IMR-90 (cell line): ENCODE results near the gene TRAF3. TPM values are rescaled to one million over a fixed set of nuclear protein-coding genes. Genes with fewer than 3 reads are reported as not detected.

Experiments used
- ATAC-seq: fragments of 200-7000 bp; cut with Tn5 transposase; 2 replicates; pipeline ENCODE4 v1.9.1; 2020; ENCODE audit warnings: low read depth, mild to moderate bottlenecking, moderate library complexity
- BruUV-seq: library from RNA; stranded (reverse); fragments of 400-500 nt; replicated peaks from 2 replicates; lab custom pipeline; 2021; lab: Mats Ljungman, UMichigan
- CTCF ChIA-PET: fragments of 300-600 bp; formaldehyde crosslinking; extraction: SDS; loops from one replicate; lab custom pipeline; 2021; ENCODE audit warnings: antibody characterized with exemption; lab: Yijun Ruan, JAX
- POLR2A ChIA-PET: fragments of 300-600 bp; sonication (Branson Sonifier 250); formaldehyde crosslinking; loops from one replicate; lab custom pipeline; 2022; ENCODE audit warnings: antibody characterized with exemption; ENCODE audit not compliant: unreplicated experiment; lab: Charles Lee
- DNase-seq: peaks from one replicate; pipeline ENCODE4 v3.0.0; 2013
- H2AFZ ChIP-seq: replicated peaks from 2 replicates; pipeline ENCODE3; 2013; ENCODE audit warnings: low read length, mild to moderate bottlenecking; ENCODE audit not compliant: poor library complexity
- H2AK5ac ChIP-seq: 2 replicates; pipeline ENCODE4 v1.6.1; 2013; ENCODE audit warnings: low read depth, low read length, inconsistent platforms
- H2AK9ac ChIP-seq: replicated peaks from 2 replicates; pipeline ENCODE3; 2013; ENCODE audit warnings: mild to moderate bottlenecking, low read depth, low read length, moderate library complexity; ENCODE audit not compliant: poor library complexity
- H2BK120ac ChIP-seq: 2 replicates; pipeline ENCODE4 v1.6.1; 2013; ENCODE audit warnings: low read depth, low read length, inconsistent platforms
- H2BK15ac ChIP-seq: 3 replicates; pipeline ENCODE4 v1.6.1; 2013; ENCODE audit warnings: low read depth, low read length, inconsistent platforms
- H2BK20ac ChIP-seq: 2 replicates; pipeline ENCODE4 v1.6.1; 2013; ENCODE audit warnings: low read depth, mild to moderate bottlenecking, inconsistent platforms, low read length, moderate library complexity
- H2BK5ac ChIP-seq: 2 replicates; pipeline ENCODE4 v1.6.1; 2013; ENCODE audit warnings: mild to moderate bottlenecking, low read depth, low read length, inconsistent platforms; ENCODE audit not compliant: poor library complexity, severe bottlenecking
- H3K14ac ChIP-seq: replicated peaks from 2 replicates; pipeline ENCODE4 v1.6.1; 2013; ENCODE audit warnings: low read depth, low read length, inconsistent platforms
- H3K18ac ChIP-seq: 2 replicates; pipeline ENCODE4 v1.6.1; 2013; ENCODE audit warnings: low read depth, low read length, control low read depth
- H3K23ac ChIP-seq: 2 replicates; pipeline ENCODE4 v1.6.1; 2013; ENCODE audit warnings: low read depth, low read length, inconsistent platforms
- H3K27ac ChIP-seq: 2 replicates; pipeline ENCODE4 v1.5.1; 2013; ENCODE audit warnings: mild to moderate bottlenecking, control low read depth, low read length; ENCODE audit not compliant: insufficient read depth
- H3K27me3 ChIP-seq: 2 replicates; pipeline ENCODE4 v1.6.1; 2013; ENCODE audit warnings: low read length; ENCODE audit not compliant: control insufficient read depth, insufficient read depth
- H3K36me3 ChIP-seq: 2 replicates; pipeline ENCODE4 v1.6.1; 2013; ENCODE audit warnings: low read length, mixed read lengths; ENCODE audit not compliant: control insufficient read depth, insufficient read depth
- H3K4ac ChIP-seq: 2 replicates; pipeline ENCODE4 v1.6.1; 2013; ENCODE audit warnings: low read depth, low read length, inconsistent platforms
- H3K4me1 ChIP-seq: 2 replicates; pipeline ENCODE4 v1.6.1; 2013; ENCODE audit warnings: low read length, mixed read lengths; ENCODE audit not compliant: control insufficient read depth, insufficient read depth
- H3K4me2 ChIP-seq: 2 replicates; pipeline ENCODE4 v1.6.1; 2013; ENCODE audit warnings: low read depth, mild to moderate bottlenecking, control low read depth, low read length, moderate library complexity
- H3K4me3 ChIP-seq: 2 replicates; pipeline ENCODE4 v1.5.1; 2013; ENCODE audit warnings: low read depth, mild to moderate bottlenecking, control low read depth, low read length, moderate library complexity; ENCODE audit not compliant: insufficient read depth
- H3K56ac ChIP-seq: 2 replicates; pipeline ENCODE4 v1.6.1; 2013; ENCODE audit warnings: low read length, inconsistent platforms; ENCODE audit not compliant: insufficient read depth; ENCODE audit errors: extremely low read depth
- H3K79me1 ChIP-seq, 2 experiments: 2 replicates each; pipeline ENCODE4 v1.6.1; 2013; ENCODE audit warnings: low read length in 2 of 2, inconsistent platforms in 1 of 2, low read depth in 1 of 2
- H3K9ac ChIP-seq: 2 replicates; pipeline ENCODE4 v1.6.1; 2013; ENCODE audit warnings: low read depth, low read length, control low read depth
- H3K9me1 ChIP-seq: 2 replicates; pipeline ENCODE4 v1.6.1; 2013; ENCODE audit warnings: low read length, inconsistent platforms; ENCODE audit not compliant: insufficient read depth
- H3K9me3 ChIP-seq: 2 replicates; pipeline ENCODE4 v1.6.1; 2013; ENCODE audit warnings: low read length; ENCODE audit not compliant: control insufficient read depth, insufficient read depth
- H4K20me1 ChIP-seq: 2 replicates; pipeline ENCODE4 v1.6.1; 2013; ENCODE audit warnings: low read length, inconsistent platforms; ENCODE audit not compliant: insufficient read depth
- H4K5ac ChIP-seq: 2 replicates; pipeline ENCODE4 v1.6.1; 2013; ENCODE audit warnings: mild to moderate bottlenecking, low read depth, low read length, control low read depth
- H4K8ac ChIP-seq, 2 experiments: 2 replicates each; pipeline ENCODE4 v1.6.1; 2013; ENCODE audit warnings: low read depth in 2 of 2, low read length in 2 of 2, control low read depth in 1 of 2, inconsistent platforms in 1 of 2
- H4K91ac ChIP-seq: 2 replicates; pipeline ENCODE4 v1.6.1; 2013; ENCODE audit warnings: low read depth, low read length, inconsistent platforms; ENCODE audit not compliant: insufficient read depth
- BHLHE40 ChIP-seq: fragments of 150-350 bp; IDR thresholded peaks from 2 replicates; pipeline ENCODE4 v1.6.1; 2016; ENCODE audit warnings: mild to moderate bottlenecking, low read depth, low read length
- CTCF ChIP-seq: conservative IDR thresholded peaks from 2 replicates; pipeline ENCODE4 v1.5.1; 2012; ENCODE audit warnings: mild to moderate bottlenecking, low read depth, low read length, improper control_type of control experiment
- ELK1 ChIP-seq: fragments of 150-350 bp; IDR thresholded peaks from 2 replicates; pipeline ENCODE4 v1.6.1; 2016; ENCODE audit warnings: low read depth, mild to moderate bottlenecking, low read length, moderate library complexity, borderline replicate concordance
- NFE2L2 ChIP-seq: fragments of 150-350 bp; IDR thresholded peaks from 2 replicates; pipeline ENCODE4 v1.6.1; 2016; ENCODE audit warnings: low read depth, mild to moderate bottlenecking, low read length
- RAD21 ChIP-seq: IDR thresholded peaks from 2 replicates; pipeline ENCODE4 v1.6.1; 2012; ENCODE audit warnings: low read length, improper control_type of control experiment
- RCOR1 ChIP-seq: IDR thresholded peaks from 2 replicates; pipeline ENCODE4 v1.6.1; 2012; ENCODE audit warnings: mild to moderate bottlenecking, low read length, improper control_type of control experiment; ENCODE audit not compliant: insufficient replicate concordance
- USF2 ChIP-seq: fragments of 150-350 bp; IDR thresholded peaks from 2 replicates; pipeline ENCODE4 v1.6.1; 2017; ENCODE audit warnings: mild to moderate bottlenecking, antibody characterized with exemption, low read length, low read depth
- WGBS, 2 experiments: methylation state at CpG; one replicate each; pipeline versions ENCODE4 v1.1.5 to v1.1.7; 2013; ENCODE audit warnings: missing lambda C conversion rate in 2 of 2; ENCODE audit not compliant: insufficient read length in 1 of 2; ENCODE audit errors: extremely low coverage in 2 of 2; 5-methylcytosine and 5-hydroxymethylcytosine counted together
- dilution Hi-C: fragments of 300-500 bp; cut with HindIII; formaldehyde crosslinking; loops from one replicate; pipeline ENCODE4 v1.14.3; 2018; ENCODE audit warnings: low sequenced_read_pairs; ENCODE audit not compliant: unreplicated experiment
- in situ Hi-C: fragments of 300-500 bp; cut with MboI; formaldehyde crosslinking; loops from 3 replicates; pipeline ENCODE4 v1.14.3; 2019; ENCODE audit warnings: low sequenced_read_pairs, inconsistent platforms, mixed read lengths
- intact Hi-C: fragments of 100-400 bp; cut with micrococcal nuclease; formaldehyde crosslinking; loops from 2 replicates; pipeline ENCODE4 v1.10.0; 2022
- polyA plus RNA-seq, 3 experiments: library from polyadenylated mRNA; depleted of rRNA; stranded (reverse); fragments of >200 nt; gene quantifications; 2 replicates each; pipeline ENCODE4 v1.2.3, GENCODE V29; 2012; ENCODE audit warnings: low replicate concordance in 1 of 3
- total RNA-seq: library from RNA; depleted of rRNA; stranded (reverse); fragments of >200 nt; gene quantifications from 2 replicates; pipeline ENCODE4 v1.2.3, GENCODE V29; 2012

The TRAF3 gene
- total and polyA plus RNA-seq, 2 of the 4 experiments (the other 2 are of a cell fraction): 21.2 to 25.3 TPM

- CTCF ChIA-PET: no interaction called here
- dilution Hi-C loops: no loop called here
Observed at GRCh38 chr14:102906616-102907302, 129.5 kb downstream of the TRAF3 start.

More at GRCh38 chr14:102906616-102907302, 129.5 kb downstream of the TRAF3 start:
- H4K5ac ChIP-seq: no peak overlapping the region
- TF ChIP-seq USF2 (no peak), RCOR1 (no peak), CTCF (no peak), BHLHE40 (no peak), NFE2L2 (no peak), ELK1 (no peak), RAD21 (no peak)
- no peak overlapping the region for H3K4ac ChIP-seq
- H3K14ac ChIP-seq: no peak overlapping the region
- no peak overlapping the region for H2BK20ac ChIP-seq
- no peaks in the 10 kb centered on the region for H4K20me1 ChIP-seq
- no peak overlapping the region for H2AK5ac ChIP-seq
- no peak overlapping the region for H3K27ac ChIP-seq
- 97% methylated on average over 27 of the region's 30 CpGs; no CpG with 5 or more reads in 1 of the 2 experiments for WGBS, 2 experiments
- H3K4me2 ChIP-seq: no peak overlapping the region
- in situ Hi-C loops (no loop called here), intact Hi-C loops (no loop called here)
- H2BK5ac ChIP-seq: no peak overlapping the region
- H3K9me1 ChIP-seq: 0 out of 2 replicates have a peak, but pooled peaks cover 2% of the 10 kb centered on the region
- H3K36me3 ChIP-seq: peaks cover 19% of the 10 kb centered on the region
- no peaks in the 10 kb centered on the region for H3K27me3 ChIP-seq
- no peak overlapping the region for H2BK15ac ChIP-seq
- no peak overlapping the region for H3K4me3 ChIP-seq
- H3K18ac ChIP-seq: no peak overlapping the region
- H4K91ac ChIP-seq: no peak overlapping the region
- H3K9me3 ChIP-seq: no peaks in the 10 kb centered on the region
- BruUV-seq: no TSS peak
- no peak overlapping the region for H2BK120ac ChIP-seq
- POLR2A ChIA-PET: no interaction called here
- H3K56ac ChIP-seq: no peak overlapping the region
- no peaks in the 10 kb centered on the region for H3K79me1 ChIP-seq
- no peak overlapping the region for H2AK9ac ChIP-seq
- H3K4me1 ChIP-seq: no peaks in the 10 kb centered on the region
- H3K23ac ChIP-seq: no peak overlapping the region
- H4K8ac ChIP-seq: no peak overlapping the region
- ATAC-seq (no peak), DNase-seq (no peak)
- H3K9ac ChIP-seq: no peak overlapping the region
- H2AFZ ChIP-seq: no peak overlapping the region
